NCI-H2107 treated with DMSO at 0.1 percent for 48 hours (cell line): ENCODE results near the gene OR52K1.
"Not testable (repeated sequence)": the region's sequence is repeated elsewhere in the genome, so short reads cannot be mapped to it uniquely, and the experiment has no call there.

ENCODE experiments used
- DNase-seq: peaks from one replicate; lab custom pipeline; 2025; ENCODE audit not compliant: unreplicated experiment; lab: John Stamatoyannopoulos, UW

Gene OR52K1

GRCh38 chr11:4491405-4491804 lies 9.0 kb downstream of the OR52K1 start:
- not testable (repeated sequence) for DNase-seq

GRCh38 chr11:4491878-4492606 lies 9.6 kb downstream of the OR52K1 start:
- no peak for DNase-seq

DNA sequence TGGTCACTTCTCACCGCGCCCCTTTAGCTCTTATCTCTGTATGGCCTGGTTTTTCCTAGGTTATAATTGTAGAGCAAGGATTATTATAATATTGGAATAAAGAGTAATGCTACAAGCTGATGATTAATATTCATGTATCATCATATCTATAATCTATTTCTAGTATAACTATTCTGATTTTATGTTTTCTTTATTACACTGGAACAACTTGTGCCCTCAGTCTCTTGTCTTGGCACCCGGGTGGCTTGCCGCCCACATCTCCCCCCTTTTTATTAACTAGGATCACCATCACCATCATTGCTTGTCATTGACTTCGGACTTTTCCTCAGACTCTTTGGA lies 11.0 kb downstream of the OR52K1 start:
- DNase-seq, result no peak

GRCh38 chr11:4495487-4495886 lies 13.0 kb downstream of the OR52K1 start:
- DNase-seq, result no peak

GRCh38 chr11:4495986-4496385 lies 13.5 kb downstream of the OR52K1 start:
- DNase-seq, result no peak

GRCh38 chr11:4496557-4497248 lies 14.3 kb downstream of the OR52K1 start:
- DNase-seq, result no peak

DNA sequence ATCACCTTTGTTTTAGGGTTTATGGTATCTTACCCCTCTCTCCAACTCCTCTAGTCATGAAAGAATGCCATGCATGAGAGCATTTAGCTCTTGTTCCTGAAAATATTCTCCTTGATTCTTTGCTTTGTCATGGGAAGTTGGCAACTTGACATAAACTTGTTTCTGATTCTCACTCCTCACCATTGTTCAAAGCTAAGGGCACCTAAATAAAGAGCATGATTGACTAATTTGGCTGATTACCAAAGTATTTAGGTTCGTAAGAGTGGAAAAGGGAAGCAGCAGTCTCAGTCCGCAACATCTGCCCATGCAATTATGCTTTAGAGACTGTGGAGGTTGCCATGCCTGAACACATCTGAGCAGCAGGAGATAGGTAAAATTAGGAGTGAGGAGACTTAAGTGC lies 26.4 kb downstream of the OR52K1 start:
- DNase-seq, result no peak

GRCh38 chr11:4511282-4512245 lies 29.1 kb downstream of the OR52K1 start:
- no peak for DNase-seq

- no peak for DNase-seq
Observed at GRCh38 chr11:4514196-4514595, 31.8 kb downstream of the OR52K1 start.

GRCh38 chr11:4522339-4522738 lies 39.9 kb downstream of the OR52K1 start:
- no peak for DNase-seq

DNA sequence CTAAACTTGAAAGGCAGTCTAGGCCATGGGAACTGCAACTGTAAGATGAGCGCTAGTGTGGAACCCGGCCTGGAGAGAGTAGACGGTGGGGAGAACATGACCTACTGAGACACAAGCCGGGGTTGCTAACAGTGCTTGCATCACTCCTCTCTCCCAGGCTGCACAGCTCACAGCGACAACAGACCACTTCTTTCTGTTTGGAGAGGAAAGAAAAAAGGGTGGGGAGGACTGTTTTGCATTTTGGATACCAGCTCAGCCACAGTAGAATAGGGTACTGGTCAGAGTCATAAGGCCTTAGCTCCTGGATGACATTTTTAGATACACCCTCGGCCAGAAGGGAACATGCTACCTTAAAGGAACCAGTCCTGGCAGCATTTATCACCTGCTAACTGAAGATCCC lies 40.3 kb downstream of the OR52K1 start:
- DNase-seq, result no peak

DNA sequence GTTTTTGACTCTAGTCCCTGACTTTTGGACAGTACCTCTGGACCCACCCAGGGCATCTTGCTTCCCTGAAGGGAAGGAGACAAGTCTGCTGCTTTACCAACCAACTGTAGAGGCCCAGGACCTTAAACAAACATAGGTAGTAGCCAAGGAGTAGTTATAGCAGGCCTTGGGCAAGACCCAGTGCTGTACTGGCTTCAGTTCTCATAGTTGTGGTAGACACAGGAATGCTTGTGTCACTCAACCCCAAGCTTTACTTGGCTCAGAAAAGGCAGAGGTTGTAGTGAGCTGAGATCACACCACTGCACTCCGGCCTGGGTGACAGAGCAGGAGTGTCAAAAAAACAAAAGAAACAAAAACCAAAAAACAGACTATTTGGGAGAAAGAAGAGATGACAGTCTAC lies 41.2 kb downstream of the OR52K1 start:
- DNase-seq, result no peak

GRCh38 chr11:4527926-4528325 lies 45.5 kb downstream of the OR52K1 start:
- no peak for DNase-seq

DNA sequence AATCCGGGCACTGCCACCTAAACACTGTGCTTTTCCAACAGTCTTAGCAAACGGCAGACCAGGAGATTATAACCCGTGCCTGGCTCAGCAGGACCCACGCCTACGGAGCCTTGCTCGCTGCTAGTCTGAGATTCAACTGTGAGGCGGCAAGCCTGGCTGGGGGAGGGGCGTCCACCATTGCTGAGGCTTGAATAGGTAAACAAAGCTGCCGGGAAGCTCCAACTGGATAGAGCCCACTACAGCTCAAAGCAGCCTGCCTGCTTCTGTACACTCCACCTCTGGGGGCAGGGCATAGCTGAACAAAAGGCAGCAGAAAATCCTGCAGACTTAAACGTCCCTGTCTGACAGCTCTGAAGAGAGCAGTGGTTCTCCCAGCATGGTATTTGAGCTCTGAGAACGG lies 49.2 kb downstream of the OR52K1 start:
- not testable (repeated sequence) for DNase-seq

- DNase-seq, result no peak
Observed at GRCh38 chr11:4539603-4540219, 57.3 kb downstream of the OR52K1 start.

GRCh38 chr11:4541071-4541470 lies 58.6 kb downstream of the OR52K1 start:
- DNase-seq, result no peak
